Mesothelial cell of epicardium (in vitro differentiated cells): ENCODE results near the gene SPTLC2. TPM values are rescaled to one million over a fixed set of nuclear protein-coding genes. Genes with fewer than 3 reads are reported as not detected.
"Not testable (repeated sequence)": the region's sequence is repeated elsewhere in the genome, so short reads cannot be mapped to it uniquely, and the experiment has no call there.

ENCODE experiments used
- DNase-seq, 2 experiments: peaks; one replicate each; pipeline ENCODE4 v3.0.0; 2021; ENCODE audit warnings: low spot score in 2 of 2; ENCODE audit not compliant: unreplicated experiment in 2 of 2
- H3K27ac Mint-ChIP-seq: 2 replicates; pipeline ENCODE4 v1.8.0; 2021; ENCODE audit warnings: mixed read lengths
- H3K27me3 Mint-ChIP-seq: 2 replicates; pipeline ENCODE4 v1.8.0; 2021; ENCODE audit warnings: low read depth, mixed read lengths
- H3K36me3 Mint-ChIP-seq: 2 replicates; pipeline ENCODE4 v1.8.0; 2021; ENCODE audit warnings: mixed read lengths
- H3K4me1 Mint-ChIP-seq: 2 replicates; pipeline ENCODE4 v1.8.0; 2021; ENCODE audit warnings: mixed read lengths
- H3K4me3 Mint-ChIP-seq: 2 replicates; pipeline ENCODE4 v1.8.0; 2021; ENCODE audit warnings: mild to moderate bottlenecking, moderate library complexity, mixed read lengths
- H3K9me3 Mint-ChIP-seq: 2 replicates; pipeline ENCODE4 v1.8.0; 2021; ENCODE audit warnings: mixed read lengths
- CTCF ChIP-seq: fragments of 200-600 bp; sonication (generic); IDR thresholded peaks from one replicate; pipeline ENCODE4 v1.5.0; 2021; ENCODE audit warnings: antibody characterized with exemption; ENCODE audit not compliant: unreplicated experiment
- total RNA-seq: library from RNA; stranded (reverse); gene quantifications from 3 replicates; pipeline ENCODE4 v1.2.1, GENCODE V29; 2021

Gene SPTLC2
- total RNA-seq, 1 donor from 2014 or later: 36.6 TPM

GRCh38 chr14:77543637-77544334 lies 72.7 kb downstream of the SPTLC2 start:
- no peak for DNase-seq
- Mint-ChIP-seq H3K27me3 (no peaks in the 10 kb centered on the region), H3K36me3 (peaks cover 2% of the 10 kb centered on the region), H3K4me1 (peaks cover 25% of the 10 kb centered on the region), H3K9me3 (no peaks in the 10 kb centered on the region), H3K27ac (peak overlapping the region; percentile 19), H3K4me3 (no peak overlapping the region)
- no peak for TF ChIP-seq CTCF

- peaks cover 25% of the 10 kb centered on the region for H3K4me1 Mint-ChIP-seq
- no peak for DNase-seq
- no peaks in the 10 kb centered on the region for H3K27me3 Mint-ChIP-seq
- H3K4me3 Mint-ChIP-seq: no peak overlapping the region
- H3K9me3 Mint-ChIP-seq: no peaks in the 10 kb centered on the region
- no peak for TF ChIP-seq CTCF
- peak overlapping the region; percentile 95 for H3K27ac Mint-ChIP-seq
- H3K36me3 Mint-ChIP-seq: peaks cover 2% of the 10 kb centered on the region
Observed at GRCh38 chr14:77543240-77543551, 73.2 kb downstream of the SPTLC2 start.

- Mint-ChIP-seq H3K27me3 (no peaks in the 10 kb centered on the region), H3K27ac (peak overlapping the region; percentile 95), H3K4me1 (peaks cover 25% of the 10 kb centered on the region), H3K4me3 (no peak overlapping the region), H3K36me3 (no peaks in the 10 kb centered on the region), H3K9me3 (no peaks in the 10 kb centered on the region)
- no peak for TF ChIP-seq CTCF
- no peak for DNase-seq
Observed at GRCh38 chr14:77542421-77543239, 73.8 kb downstream of the SPTLC2 start.

- Mint-ChIP-seq H3K9me3 (no peaks in the 10 kb centered on the region), H3K27ac (peak overlapping the region; percentile 95), H3K36me3 (no peaks in the 10 kb centered on the region), H3K4me3 (peak overlapping the region; percentile 35), H3K4me1 (peaks cover 29% of the 10 kb centered on the region), H3K27me3 (no peaks in the 10 kb centered on the region)
- DNase-seq: no peak
- TF ChIP-seq CTCF: no peak
Observed at GRCh38 chr14:77541905-77542304, 74.5 kb downstream of the SPTLC2 start.

- Mint-ChIP-seq H3K4me1 (peaks cover 12% of the 10 kb centered on the region), H3K36me3 (peaks cover 13% of the 10 kb centered on the region), H3K27ac (peak overlapping the region; percentile 30)
- not testable (repeated sequence) for H3K27me3 Mint-ChIP-seq, DNase-seq, H3K4me3 Mint-ChIP-seq, H3K9me3 Mint-ChIP-seq
Observed at GRCh38 chr14:77536951-77537350, 79.5 kb downstream of the SPTLC2 start.

- peaks cover 18% of the 10 kb centered on the region for H3K36me3 Mint-ChIP-seq
- no peak overlapping the region for H3K4me3 Mint-ChIP-seq
- no peak for DNase-seq
- no peaks in the 10 kb centered on the region for H3K27me3 Mint-ChIP-seq
- no peak for TF ChIP-seq CTCF
- H3K27ac Mint-ChIP-seq: no peak overlapping the region
- H3K4me1 Mint-ChIP-seq: peaks cover 9% of the 10 kb centered on the region
- H3K9me3 Mint-ChIP-seq: no peaks in the 10 kb centered on the region
Observed at GRCh38 chr14:77531071-77531470, 85.4 kb downstream of the SPTLC2 start.
